Activated CD4-positive, alpha-beta T cell treated with anti-CD3 and anti-CD28 coated beads, Interleukin-2, amount 50 U/mL, for 4 hours (primary cell): Measurements from ENCODE around the gene PRKRA.
"Not testable (repeated sequence)": the region's sequence is repeated elsewhere in the genome, so short reads cannot be mapped to it uniquely, and the experiment has no call there.

ENCODE experiments used
- DNase-seq, 2 experiments: peaks; one replicate each; pipeline ENCODE4 v3.0.0-alpha.2; 2020

Gene PRKRA

GRCh38 chr2:178457390-178457886, 6.5 kb upstream of the PRKRA start:
- DNase-seq = no peak

DNA sequence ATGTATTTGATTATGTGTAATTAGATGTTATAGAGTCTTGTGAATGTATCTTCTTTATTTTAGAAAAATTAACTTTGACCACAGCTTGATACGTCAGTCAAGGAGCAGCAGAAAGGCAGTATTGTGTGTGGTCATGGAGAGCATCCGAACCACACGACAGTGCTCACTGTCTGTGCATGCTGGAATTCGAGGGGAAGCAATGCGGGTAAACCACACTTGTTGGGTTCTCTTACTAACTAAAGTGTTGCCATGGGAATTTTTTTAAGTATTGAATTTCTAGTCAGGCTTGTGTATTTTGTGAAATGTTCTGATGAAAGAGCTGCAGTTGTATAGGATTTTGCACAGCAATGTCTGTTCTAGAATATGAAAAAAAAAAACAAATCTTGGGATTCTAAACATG, 5.0 kb upstream of the PRKRA start:
- DNase-seq = no peak

DNA sequence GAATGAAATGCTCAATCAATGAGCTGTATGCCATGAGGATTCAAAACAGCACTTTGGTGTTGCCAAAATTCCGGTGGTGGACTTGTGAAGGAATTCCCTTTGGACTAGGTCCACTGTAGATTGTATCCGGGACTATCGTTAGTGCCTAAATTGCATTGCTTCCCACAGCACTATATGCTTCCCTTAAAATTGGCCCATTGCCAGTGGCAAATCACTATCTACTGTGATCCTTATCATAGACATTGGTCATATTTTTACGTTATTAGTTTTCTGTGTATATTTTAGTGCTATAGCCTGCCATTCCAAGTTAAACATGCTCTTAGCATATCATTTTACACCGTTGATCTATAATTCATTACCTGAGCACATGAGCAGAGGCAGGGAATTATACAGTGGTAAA, 1.9 kb upstream of the PRKRA start:
- no peak for DNase-seq

DNA sequence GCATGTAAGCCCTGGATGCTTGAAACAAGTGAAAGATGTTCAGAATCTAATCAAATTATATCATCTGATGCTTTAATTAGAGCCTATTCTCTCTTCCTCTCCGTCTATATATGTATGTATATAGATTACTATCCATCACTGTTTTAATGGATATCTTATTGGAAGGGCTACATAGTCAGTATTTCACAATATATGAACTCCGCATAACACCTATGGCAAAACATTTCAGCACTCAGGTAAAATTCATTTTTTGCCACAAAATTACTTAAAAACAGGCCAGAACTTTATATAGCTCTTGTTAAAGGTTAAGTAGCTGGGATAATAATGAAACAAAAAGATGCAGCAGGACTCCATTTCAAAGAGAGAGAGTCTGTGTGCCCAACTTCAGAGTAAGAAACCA, 1.4 kb upstream of the PRKRA start:
- DNase-seq = no peak

DNA sequence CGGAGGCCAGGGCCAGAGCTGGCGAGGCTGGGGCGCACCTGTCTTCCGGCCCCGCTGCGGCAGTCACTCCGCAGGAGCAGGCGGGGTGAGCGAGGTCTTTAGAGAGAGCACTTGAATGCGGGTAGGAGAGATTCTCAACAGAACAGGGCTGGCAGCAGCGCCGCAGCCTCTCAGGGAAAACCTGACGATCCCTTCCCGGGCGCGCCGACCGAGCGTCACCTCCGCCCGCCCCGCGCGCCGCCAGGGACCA, 526 bp downstream of the PRKRA start:
- no peak for DNase-seq

GRCh38 chr2:178449700-178450523, 1.1 kb downstream of the PRKRA start:
- DNase-seq = no peak

- DNase-seq = no peak
These were observed 1.9 kb downstream of the PRKRA start for GRCh38 chr2:178448968-178449661.

GRCh38 chr2:178441426-178441825, 9.5 kb downstream of the PRKRA start:
- DNase-seq = no peak

- no peak for DNase-seq
These were observed 14.3 kb downstream of the PRKRA start for GRCh38 chr2:178436662-178437061.

- DNase-seq = no peak
These were observed 21.6 kb downstream of the PRKRA start for GRCh38 chr2:178429336-178429735.

DNA sequence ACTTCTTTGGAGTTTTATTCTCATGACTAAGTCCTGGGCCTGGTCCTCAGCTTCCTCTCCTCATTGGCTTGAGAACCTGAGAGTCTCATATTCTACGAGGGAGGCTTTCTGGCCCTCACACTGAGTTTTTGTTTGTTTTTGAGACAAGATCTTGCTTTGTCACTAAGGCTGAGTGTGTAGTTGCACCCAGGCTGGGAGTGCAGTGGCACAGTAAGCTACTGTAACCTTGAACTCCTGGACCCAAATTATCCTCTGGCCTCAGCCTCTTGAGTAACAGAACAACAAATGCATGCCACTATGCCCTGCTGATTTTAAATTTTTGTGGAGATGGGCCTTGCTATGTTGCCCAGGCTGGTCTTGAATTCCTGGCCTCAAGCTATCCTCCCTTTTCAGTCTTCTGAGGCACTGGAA, 22.6 kb downstream of the PRKRA start:
- no peak for DNase-seq

GRCh38 chr2:178427458-178427857, 23.5 kb downstream of the PRKRA start:
- DNase-seq = no peak

GRCh38 chr2:178426388-178426787, 24.6 kb downstream of the PRKRA start:
- no peak for DNase-seq

GRCh38 chr2:178425255-178425827, 25.6 kb downstream of the PRKRA start:
- no peak for DNase-seq

GRCh38 chr2:178423746-178424145, 27.2 kb downstream of the PRKRA start:
- not testable (repeated sequence) for DNase-seq

GRCh38 chr2:178422097-178422496, 28.9 kb downstream of the PRKRA start:
- no peak for DNase-seq

- DNase-seq = no peak
These were observed 30.4 kb downstream of the PRKRA start for GRCh38 chr2:178420463-178420999.

DNA sequence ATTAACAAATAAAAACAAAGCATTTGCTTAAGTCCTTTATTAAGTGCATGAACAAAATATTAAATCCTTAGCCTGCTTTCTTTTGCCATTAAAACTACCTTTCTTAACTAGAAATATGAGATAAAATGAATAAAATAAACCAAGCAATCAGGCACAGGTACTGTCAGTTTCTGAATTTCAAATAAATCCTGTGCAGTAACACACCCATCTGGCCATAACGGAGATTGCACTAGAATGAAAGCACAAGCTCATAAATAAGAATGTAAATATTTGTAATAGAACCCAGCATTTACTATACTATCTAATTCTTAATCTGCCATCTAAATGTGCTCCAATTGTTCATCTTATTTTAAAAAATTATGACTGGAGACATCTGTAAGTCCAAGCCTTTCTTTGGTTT, 31.9 kb downstream of the PRKRA start:
- no peak for DNase-seq

DNA sequence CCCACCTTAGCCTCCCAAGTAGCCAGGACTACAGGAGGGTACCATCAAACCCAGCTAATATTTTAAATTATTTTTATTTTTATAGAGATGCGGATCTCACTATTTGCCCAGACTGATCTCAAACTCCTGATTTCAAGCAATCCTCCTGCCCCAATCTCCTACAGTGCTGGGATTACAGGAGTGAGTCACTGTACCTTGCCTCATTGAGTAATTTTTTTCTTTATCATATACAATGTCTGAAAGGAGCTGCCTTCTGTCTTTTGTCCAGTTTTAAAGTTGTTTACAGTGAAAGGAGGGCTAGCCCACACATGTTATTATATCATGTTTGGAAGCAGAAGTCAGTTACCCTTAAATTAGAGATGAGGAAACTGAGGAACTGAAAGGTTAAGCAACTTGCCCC, 32.5 kb downstream of the PRKRA start:
- DNase-seq = no peak

DNA sequence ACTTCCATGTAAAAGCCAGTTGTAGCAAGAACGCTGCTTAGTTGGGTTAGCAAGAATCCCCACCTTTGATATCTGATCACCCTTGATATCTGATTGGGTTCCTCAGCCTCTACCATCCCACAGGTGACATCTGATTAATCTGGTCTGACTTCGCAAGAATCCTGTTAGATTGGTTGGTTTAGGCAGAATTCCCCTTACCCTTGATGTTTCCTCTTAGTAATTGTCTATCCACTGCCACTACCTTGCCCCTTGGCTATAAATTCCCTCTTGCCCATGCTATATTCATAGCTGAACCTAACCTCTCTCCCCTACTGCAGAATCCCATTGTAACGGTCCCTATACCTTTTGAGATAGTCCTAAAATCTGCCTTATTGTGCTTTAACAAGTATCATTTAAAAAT, 33.1 kb downstream of the PRKRA start:
- DNase-seq = no peak

DNA sequence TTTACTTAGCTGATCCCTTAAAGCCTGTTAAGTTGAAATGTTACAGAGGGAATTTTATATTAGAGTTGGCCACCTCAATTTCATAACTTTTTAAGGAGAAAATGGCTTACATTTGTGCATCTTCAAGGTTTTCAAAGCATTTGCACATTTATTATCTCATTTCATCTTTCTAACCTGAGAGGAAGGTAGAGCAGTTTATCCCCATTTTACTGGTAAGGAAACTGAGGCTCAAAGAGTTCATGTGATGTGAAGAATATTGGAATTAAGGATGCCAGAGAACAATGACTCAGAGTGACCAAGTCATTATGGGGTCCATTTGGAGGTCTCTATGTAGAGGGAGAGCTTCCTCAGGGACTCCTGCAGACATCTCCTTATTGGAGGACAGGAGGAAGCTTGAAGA, 35.0 kb downstream of the PRKRA start:
- no peak for DNase-seq

DNA sequence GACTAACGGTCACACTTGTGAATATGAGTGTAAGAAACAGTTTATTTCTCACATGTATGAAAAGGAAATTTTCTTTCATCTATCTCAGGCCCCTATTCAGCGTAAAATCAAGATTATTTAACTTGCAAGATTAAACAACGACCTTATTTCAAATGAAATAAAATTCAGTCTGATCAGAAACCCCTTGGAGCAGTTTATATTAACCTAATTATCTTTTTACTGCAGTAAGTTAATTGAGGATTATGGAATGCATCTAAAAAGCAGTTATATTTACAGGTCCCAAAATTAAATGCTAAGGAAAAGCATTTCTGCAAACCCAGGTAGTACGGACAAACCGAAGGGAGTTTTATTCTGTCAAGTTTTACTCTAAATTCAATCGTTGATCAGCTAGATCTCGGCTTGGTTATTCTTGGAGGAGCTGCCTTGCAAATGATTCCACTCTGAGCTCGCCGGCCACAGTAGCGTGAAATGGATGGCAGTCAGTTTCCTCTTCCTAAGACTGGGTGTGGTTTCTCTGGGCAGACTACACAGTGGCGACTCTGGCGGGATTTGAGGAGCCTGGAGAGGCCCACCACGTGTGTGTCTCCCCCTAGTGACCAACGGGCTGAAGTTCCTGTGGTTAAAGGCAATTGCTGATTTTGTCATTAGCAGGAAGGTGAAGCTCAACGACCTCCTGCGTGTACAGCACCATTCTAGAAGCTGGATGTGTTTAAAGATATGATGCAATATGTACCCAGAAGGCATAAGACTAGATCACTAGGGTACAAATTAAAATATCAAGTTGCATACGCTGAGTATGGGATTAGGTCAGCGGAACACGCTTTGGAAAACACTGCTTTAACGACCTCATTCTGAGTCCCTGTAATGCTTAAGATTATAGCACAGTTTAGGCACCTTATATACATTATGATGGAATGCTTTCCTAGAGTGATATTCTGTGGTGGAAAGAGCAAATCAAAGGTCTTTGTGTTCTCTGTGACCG, 36.4 kb downstream of the PRKRA start:
- peak; percentile 61 to 65 for DNase-seq
